HL-60 (cell line): ENCODE measurements around the gene EEF1A2.

Experiments used
- GABPA ChIP-seq: IDR thresholded peaks from 2 replicates; pipeline ENCODE4 v1.6.1; 2012; ENCODE audit warnings: low read depth
- POLR2AphosphoS5 ChIP-seq: IDR thresholded peaks from 2 replicates; pipeline ENCODE4 v1.6.1; 2012; ENCODE audit warnings: low read depth
- SPI1 ChIP-seq: IDR thresholded peaks from 2 replicates; pipeline ENCODE4 v1.6.1; 2012; ENCODE audit warnings: low read depth, mild to moderate bottlenecking, borderline replicate concordance
- TF ChIP-seq, protein P1 (sequence below): IDR thresholded peaks from one replicate; pipeline ENCODE4 v1.5.1; 2011; ENCODE audit warnings: low read length, control low read depth, inconsistent platforms; ENCODE audit not compliant: insufficient read depth
- TF ChIP-seq, protein P2 (sequence below): IDR thresholded peaks from 2 replicates; pipeline ENCODE4 v1.6.1; 2012; ENCODE audit warnings: low read depth; ENCODE audit not compliant: insufficient replicate concordance

DNA sequence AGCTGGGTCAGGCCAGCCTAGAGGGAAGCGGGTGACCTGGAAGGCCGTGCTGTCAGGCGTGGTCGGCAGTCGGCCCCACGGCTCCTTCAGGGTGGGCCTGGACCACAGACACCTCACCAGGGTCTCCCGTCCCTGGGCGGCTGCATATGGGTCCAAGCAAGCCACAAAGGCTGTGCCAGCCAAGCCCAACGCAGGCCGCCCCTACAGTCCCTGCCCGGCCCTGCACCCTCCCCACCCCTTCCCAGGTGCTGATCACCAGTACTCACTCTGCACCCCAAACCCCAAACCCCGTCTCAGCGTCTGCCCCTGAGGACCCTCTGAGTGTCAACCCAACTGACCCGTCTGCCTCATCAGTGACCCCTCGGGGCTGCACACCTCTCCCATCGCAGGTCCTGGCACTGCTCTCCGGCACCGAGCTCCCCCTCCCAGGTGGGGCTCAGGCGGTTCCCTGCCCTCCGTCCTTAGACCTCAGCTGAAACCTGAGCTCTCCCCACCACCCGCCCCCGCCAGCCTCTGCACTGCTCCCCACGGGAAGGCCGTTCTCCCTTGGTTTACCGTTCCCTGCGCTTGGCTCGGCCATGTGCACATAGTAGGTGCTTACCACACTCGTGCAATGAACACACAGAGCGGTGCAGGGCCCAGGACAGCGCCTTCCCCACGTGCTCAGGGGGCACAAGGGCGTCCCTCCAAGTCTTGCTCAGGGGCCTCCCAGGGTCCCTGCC is 20.2 kb upstream of the EEF1A2 start:
- TF ChIP-seq, protein P1, sequence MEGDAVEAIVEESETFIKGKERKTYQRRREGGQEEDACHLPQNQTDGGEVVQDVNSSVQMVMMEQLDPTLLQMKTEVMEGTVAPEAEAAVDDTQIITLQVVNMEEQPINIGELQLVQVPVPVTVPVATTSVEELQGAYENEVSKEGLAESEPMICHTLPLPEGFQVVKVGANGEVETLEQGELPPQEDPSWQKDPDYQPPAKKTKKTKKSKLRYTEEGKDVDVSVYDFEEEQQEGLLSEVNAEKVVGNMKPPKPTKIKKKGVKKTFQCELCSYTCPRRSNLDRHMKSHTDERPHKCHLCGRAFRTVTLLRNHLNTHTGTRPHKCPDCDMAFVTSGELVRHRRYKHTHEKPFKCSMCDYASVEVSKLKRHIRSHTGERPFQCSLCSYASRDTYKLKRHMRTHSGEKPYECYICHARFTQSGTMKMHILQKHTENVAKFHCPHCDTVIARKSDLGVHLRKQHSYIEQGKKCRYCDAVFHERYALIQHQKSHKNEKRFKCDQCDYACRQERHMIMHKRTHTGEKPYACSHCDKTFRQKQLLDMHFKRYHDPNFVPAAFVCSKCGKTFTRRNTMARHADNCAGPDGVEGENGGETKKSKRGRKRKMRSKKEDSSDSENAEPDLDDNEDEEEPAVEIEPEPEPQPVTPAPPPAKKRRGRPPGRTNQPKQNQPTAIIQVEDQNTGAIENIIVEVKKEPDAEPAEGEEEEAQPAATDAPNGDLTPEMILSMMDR: no peak
- TF ChIP-seq POLR2AphosphoS5 (no peak), GABPA (no peak), SPI1 (no peak)
- TF ChIP-seq, protein P2, sequence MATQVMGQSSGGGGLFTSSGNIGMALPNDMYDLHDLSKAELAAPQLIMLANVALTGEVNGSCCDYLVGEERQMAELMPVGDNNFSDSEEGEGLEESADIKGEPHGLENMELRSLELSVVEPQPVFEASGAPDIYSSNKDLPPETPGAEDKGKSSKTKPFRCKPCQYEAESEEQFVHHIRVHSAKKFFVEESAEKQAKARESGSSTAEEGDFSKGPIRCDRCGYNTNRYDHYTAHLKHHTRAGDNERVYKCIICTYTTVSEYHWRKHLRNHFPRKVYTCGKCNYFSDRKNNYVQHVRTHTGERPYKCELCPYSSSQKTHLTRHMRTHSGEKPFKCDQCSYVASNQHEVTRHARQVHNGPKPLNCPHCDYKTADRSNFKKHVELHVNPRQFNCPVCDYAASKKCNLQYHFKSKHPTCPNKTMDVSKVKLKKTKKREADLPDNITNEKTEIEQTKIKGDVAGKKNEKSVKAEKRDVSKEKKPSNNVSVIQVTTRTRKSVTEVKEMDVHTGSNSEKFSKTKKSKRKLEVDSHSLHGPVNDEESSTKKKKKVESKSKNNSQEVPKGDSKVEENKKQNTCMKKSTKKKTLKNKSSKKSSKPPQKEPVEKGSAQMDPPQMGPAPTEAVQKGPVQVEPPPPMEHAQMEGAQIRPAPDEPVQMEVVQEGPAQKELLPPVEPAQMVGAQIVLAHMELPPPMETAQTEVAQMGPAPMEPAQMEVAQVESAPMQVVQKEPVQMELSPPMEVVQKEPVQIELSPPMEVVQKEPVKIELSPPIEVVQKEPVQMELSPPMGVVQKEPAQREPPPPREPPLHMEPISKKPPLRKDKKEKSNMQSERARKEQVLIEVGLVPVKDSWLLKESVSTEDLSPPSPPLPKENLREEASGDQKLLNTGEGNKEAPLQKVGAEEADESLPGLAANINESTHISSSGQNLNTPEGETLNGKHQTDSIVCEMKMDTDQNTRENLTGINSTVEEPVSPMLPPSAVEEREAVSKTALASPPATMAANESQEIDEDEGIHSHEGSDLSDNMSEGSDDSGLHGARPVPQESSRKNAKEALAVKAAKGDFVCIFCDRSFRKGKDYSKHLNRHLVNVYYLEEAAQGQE: no peak
